Parathyroid adenoma (tissue), 2 donors: Measurements from ENCODE around the gene MRPL19.

Experiments
- H2AFZ ChIP-seq: fragments of 300-600 bp; sonication (generic); one replicate; pipeline ENCODE4 v1.7.0; 2017; ENCODE audit warnings: antibody characterized with exemption, mild to moderate bottlenecking
- H3K27ac ChIP-seq: fragments of 300-600 bp; sonication (generic); one replicate; pipeline ENCODE4 v1.7.0; 2017
- H3K27me3 ChIP-seq: fragments of 300-600 bp; sonication (generic); one replicate; pipeline ENCODE4 v1.7.0; 2017; ENCODE audit warnings: low read length; ENCODE audit not compliant: control insufficient read depth, insufficient read depth
- H3K36me3 ChIP-seq: fragments of 300-600 bp; sonication (generic); one replicate; pipeline ENCODE4 v1.7.0; 2017; ENCODE audit warnings: low read length; ENCODE audit not compliant: control insufficient read depth, insufficient read depth
- H3K4me1 ChIP-seq: fragments of 300-600 bp; sonication (generic); one replicate; pipeline ENCODE4 v1.7.0; 2017; ENCODE audit warnings: control low read depth
- H3K4me2 ChIP-seq: fragments of 300-600 bp; sonication (generic); one replicate; pipeline ENCODE4 v1.7.0; 2017; ENCODE audit warnings: low read length
- H3K4me3 ChIP-seq: fragments of 300-600 bp; sonication (generic); one replicate; pipeline ENCODE4 v1.7.0; 2017; ENCODE audit warnings: low read depth, low read length
- H3K79me2 ChIP-seq: fragments of 300-600 bp; sonication (generic); one replicate; pipeline ENCODE4 v1.7.0; 2017; ENCODE audit warnings: control low read depth
- H3K9ac ChIP-seq: fragments of 300-600 bp; sonication (generic); one replicate; pipeline ENCODE4 v1.7.0; 2017; ENCODE audit warnings: mild to moderate bottlenecking
- H3K9me3 ChIP-seq: fragments of 300-600 bp; sonication (generic); one replicate; pipeline ENCODE4 v1.7.0; 2017; ENCODE audit warnings: low read length; ENCODE audit not compliant: control insufficient read depth
- CTCF ChIP-seq: fragments of 300-600 bp; sonication (generic); IDR thresholded peaks from one replicate; pipeline ENCODE4 v1.7.0; 2017; ENCODE audit warnings: antibody characterized with exemption, mild to moderate bottlenecking
- donor health status: primary hyperparathyroidism.

Gene MRPL19

GRCh38 chr2:75698918-75699317, 52.3 kb downstream of the MRPL19 start:
- TF ChIP-seq CTCF, result no peak
- no peak overlapping the region for H2AFZ ChIP-seq
- no peaks in the 10 kb centered on the region for H3K36me3 ChIP-seq
- H3K9me3 ChIP-seq, result no peaks in the 10 kb centered on the region
- H3K4me1 ChIP-seq, result no peaks in the 10 kb centered on the region
- H3K79me2 ChIP-seq, result no peaks in the 10 kb centered on the region
- H3K9ac ChIP-seq, result no peak overlapping the region
- H3K27ac ChIP-seq, result no peak overlapping the region
- H3K4me2 ChIP-seq, result no peak overlapping the region
- no peak overlapping the region for H3K4me3 ChIP-seq
- no peaks in the 10 kb centered on the region for H3K27me3 ChIP-seq

GRCh38 chr2:75702593-75702992, 56.0 kb downstream of the MRPL19 start:
- Histone ChIP-seq H3K9me3 (no peaks in the 10 kb centered on the region), H3K4me1 (no peaks in the 10 kb centered on the region), H3K27me3 (no peaks in the 10 kb centered on the region), H3K9ac (no peak overlapping the region), H3K4me3 (no peak overlapping the region), H3K79me2 (no peaks in the 10 kb centered on the region), H3K36me3 (no peaks in the 10 kb centered on the region), H2AFZ (no peak overlapping the region), H3K27ac (no peak overlapping the region), H3K4me2 (no peak overlapping the region)
- no peak for TF ChIP-seq CTCF

- no peak for TF ChIP-seq CTCF
- H3K36me3 ChIP-seq, result no peaks in the 10 kb centered on the region
- H3K27ac ChIP-seq, result no peak overlapping the region
- no peaks in the 10 kb centered on the region for H3K27me3 ChIP-seq
- no peaks in the 10 kb centered on the region for H3K79me2 ChIP-seq
- H3K4me2 ChIP-seq, result no peak overlapping the region
- H3K4me1 ChIP-seq, result no peaks in the 10 kb centered on the region
- no peak overlapping the region for H2AFZ ChIP-seq
- H3K4me3 ChIP-seq, result no peak overlapping the region
- H3K9me3 ChIP-seq, result no peaks in the 10 kb centered on the region
- no peak overlapping the region for H3K9ac ChIP-seq
Observed at GRCh38 chr2:75703589-75704287, 57.2 kb downstream of the MRPL19 start.

GRCh38 chr2:75705921-75706320, 59.3 kb downstream of the MRPL19 start:
- TF ChIP-seq CTCF, result no peak
- Histone ChIP-seq H3K27ac (no peak overlapping the region), H3K9ac (no peak overlapping the region), H3K79me2 (no peaks in the 10 kb centered on the region), H3K9me3 (no peaks in the 10 kb centered on the region), H3K36me3 (no peaks in the 10 kb centered on the region), H3K27me3 (no peaks in the 10 kb centered on the region), H3K4me2 (no peak overlapping the region), H3K4me3 (no peak overlapping the region), H2AFZ (no peak overlapping the region), H3K4me1 (no peaks in the 10 kb centered on the region)

GRCh38 chr2:75707901-75708300, 61.3 kb downstream of the MRPL19 start:
- H3K36me3 ChIP-seq, result no peaks in the 10 kb centered on the region
- no peak overlapping the region for H3K9ac ChIP-seq
- H3K4me2 ChIP-seq, result no peak overlapping the region
- no peak overlapping the region for H2AFZ ChIP-seq
- no peaks in the 10 kb centered on the region for H3K79me2 ChIP-seq
- no peak overlapping the region for H3K27ac ChIP-seq
- H3K9me3 ChIP-seq, result no peaks in the 10 kb centered on the region
- no peaks in the 10 kb centered on the region for H3K27me3 ChIP-seq
- H3K4me3 ChIP-seq, result no peak overlapping the region
- no peaks in the 10 kb centered on the region for H3K4me1 ChIP-seq
- TF ChIP-seq CTCF, result no peak
